ENCODE results near the gene DCHS1. TPM values are rescaled to one million over a fixed set of nuclear protein-coding genes. Genes with fewer than 3 reads are reported as not detected.

Gene DCHS1
- total RNA-seq, 1 donor from 2014 or later: 33.4 TPM

DNA sequence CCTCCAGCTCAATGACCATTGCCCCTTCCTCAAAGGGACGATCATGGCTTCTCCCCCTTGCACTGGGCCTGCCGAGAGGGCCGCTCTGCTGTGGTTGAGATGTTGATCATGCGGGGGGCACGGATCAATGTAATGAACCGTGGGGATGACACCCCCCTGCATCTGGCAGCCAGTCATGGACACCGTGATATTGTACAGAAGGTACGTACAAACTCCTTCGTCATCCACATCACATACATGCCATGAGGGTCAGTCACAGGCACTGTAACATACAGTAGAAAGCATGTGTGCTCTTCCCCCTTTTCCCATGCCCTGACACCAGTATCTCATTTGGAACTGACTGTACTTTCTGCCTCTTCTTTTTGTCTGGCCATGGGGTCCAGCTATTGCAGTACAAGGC is 47.6 kb downstream of the DCHS1 start:
- H3K4me1 Mint-ChIP-seq (ENCODE audit: low read depth): no peaks in the 10 kb centered on the region
- H3K36me3 Mint-ChIP-seq (ENCODE audit: low read depth): peaks cover 27% of the 10 kb centered on the region
- no peaks in the 10 kb centered on the region for H3K27me3 Mint-ChIP-seq (ENCODE audit: low read depth)
- no peak overlapping the region for H3K27ac Mint-ChIP-seq (ENCODE audit: unreplicated experiment)
- no peaks in the 10 kb centered on the region for H3K9me3 Mint-ChIP-seq (ENCODE audit: low read depth)
- no peak for DNase-seq (ENCODE audit: low spot score)
- TF ChIP-seq CTCF (IDR thresholded peaks at IDR 0.05): no peak
- no peak overlapping the region for H3K4me3 Mint-ChIP-seq (ENCODE audit: unreplicated experiment)

GRCh38 chr11:6607190-6607795 is 48.3 kb downstream of the DCHS1 start:
- no peak for DNase-seq (ENCODE audit: low spot score)
- Mint-ChIP-seq H3K4me3 (ENCODE audit: unreplicated experiment) (no peak overlapping the region), H3K27me3 (ENCODE audit: low read depth) (no peaks in the 10 kb centered on the region), H3K4me1 (ENCODE audit: low read depth) (no peaks in the 10 kb centered on the region), H3K9me3 (ENCODE audit: low read depth) (no peaks in the 10 kb centered on the region), H3K27ac (ENCODE audit: unreplicated experiment) (no peak overlapping the region), H3K36me3 (ENCODE audit: low read depth) (peaks cover 27% of the 10 kb centered on the region)
- no peak for TF ChIP-seq CTCF (IDR thresholded peaks at IDR 0.05)

DNA sequence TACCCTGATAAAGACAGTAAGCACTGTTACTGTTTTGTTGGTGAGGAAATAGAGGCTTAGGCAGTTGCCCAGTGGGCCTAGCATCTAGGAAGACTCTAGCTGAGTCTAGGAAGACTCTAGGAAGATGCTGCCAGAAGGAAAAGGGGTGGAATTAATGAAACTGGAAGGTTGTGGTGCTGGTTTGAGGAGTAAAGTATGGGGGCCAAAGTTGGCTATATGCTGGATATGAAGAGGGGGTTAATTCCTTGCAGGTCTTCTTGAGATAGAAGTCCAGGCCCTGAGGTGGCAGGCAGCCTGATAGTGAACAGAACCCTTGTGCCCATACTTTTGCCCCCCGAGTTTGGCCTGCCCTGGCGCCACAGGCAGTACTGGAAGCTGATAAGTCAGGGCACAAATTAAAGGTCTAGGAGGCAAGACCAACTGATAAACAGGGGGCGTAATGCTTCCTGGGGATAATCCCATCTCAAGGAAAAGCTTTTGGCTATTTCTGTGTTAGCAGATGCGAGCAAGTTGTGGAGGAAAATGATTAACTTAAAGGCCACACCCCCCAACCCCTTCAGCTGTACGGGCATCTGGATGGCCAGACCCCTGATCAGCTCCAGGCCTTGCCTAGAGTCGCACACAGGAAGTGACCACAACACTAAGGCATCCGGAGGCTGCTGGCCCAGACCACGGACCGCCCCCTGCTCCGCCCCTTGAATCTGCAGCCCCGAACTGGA is 49.0 kb downstream of the DCHS1 start:
- Mint-ChIP-seq H3K4me1 (ENCODE audit: low read depth) (no peaks in the 10 kb centered on the region), H3K9me3 (ENCODE audit: low read depth) (no peaks in the 10 kb centered on the region), H3K36me3 (ENCODE audit: low read depth) (peaks cover 27% of the 10 kb centered on the region), H3K4me3 (ENCODE audit: unreplicated experiment) (no peak overlapping the region), H3K27me3 (ENCODE audit: low read depth) (no peaks in the 10 kb centered on the region), H3K27ac (ENCODE audit: unreplicated experiment) (no peak overlapping the region)
- TF ChIP-seq CTCF (IDR thresholded peaks at IDR 0.05): peak; percentile 28
- no peak for DNase-seq (ENCODE audit: low spot score)

DNA sequence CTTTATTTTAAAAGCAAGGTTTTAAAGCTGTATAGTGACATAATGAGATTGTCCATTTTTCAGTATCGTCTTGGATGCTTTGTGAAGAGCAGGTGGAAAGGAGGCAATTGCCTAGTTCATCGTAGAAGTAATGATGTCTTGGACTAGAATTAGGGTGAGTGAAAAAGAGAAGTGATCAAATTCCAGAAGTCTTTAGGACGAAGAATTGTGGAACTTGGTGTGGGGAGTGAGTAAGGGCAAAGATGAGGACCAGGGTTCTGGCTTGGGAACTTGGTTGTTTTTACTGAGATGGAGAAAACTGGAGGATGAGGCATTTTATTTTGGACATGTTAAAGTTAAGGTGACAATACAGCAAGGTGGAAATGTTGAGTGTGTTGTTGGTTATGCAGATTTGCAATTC is 50.8 kb downstream of the DCHS1 start:
- TF ChIP-seq CTCF (IDR thresholded peaks at IDR 0.05): no peak
- no peaks in the 10 kb centered on the region for H3K4me1 Mint-ChIP-seq (ENCODE audit: low read depth)
- H3K36me3 Mint-ChIP-seq (ENCODE audit: low read depth): peaks cover 18% of the 10 kb centered on the region
- DNase-seq (ENCODE audit: low spot score): no peak
- no peaks in the 10 kb centered on the region for H3K27me3 Mint-ChIP-seq (ENCODE audit: low read depth)
- H3K9me3 Mint-ChIP-seq (ENCODE audit: low read depth): no peaks in the 10 kb centered on the region
- H3K4me3 Mint-ChIP-seq (ENCODE audit: unreplicated experiment): no peak overlapping the region
- H3K27ac Mint-ChIP-seq (ENCODE audit: unreplicated experiment): no peak overlapping the region

GRCh38 chr11:6604081-6604626 is 51.5 kb downstream of the DCHS1 start:
- TF ChIP-seq CTCF (IDR thresholded peaks at IDR 0.05): peak; percentile 58
- Mint-ChIP-seq H3K9me3 (ENCODE audit: low read depth) (no peaks in the 10 kb centered on the region), H3K27ac (ENCODE audit: unreplicated experiment) (no peak overlapping the region), H3K27me3 (ENCODE audit: low read depth) (no peaks in the 10 kb centered on the region), H3K4me1 (ENCODE audit: low read depth) (no peaks in the 10 kb centered on the region), H3K36me3 (ENCODE audit: low read depth) (peaks cover 17% of the 10 kb centered on the region), H3K4me3 (ENCODE audit: unreplicated experiment) (no peak overlapping the region)
- DNase-seq (ENCODE audit: low spot score): no peak

All from chondrocyte (in vitro differentiated cells).